Astrocyte (in vitro differentiated cells and primary cell): Measurements from ENCODE around the gene NPC1L1.

Experiments used
- EZH2 ChIP-seq: IDR thresholded peaks from 2 replicates; pipeline ENCODE4 v1.6.1; 2012; ENCODE audit warnings: mild to moderate bottlenecking, low read length, inconsistent platforms; ENCODE audit not compliant: insufficient read depth
- TF ChIP-seq, protein P1 (sequence below): IDR thresholded peaks from 2 replicates; pipeline ENCODE4 v1.5.1; 2011; ENCODE audit warnings: low read depth, mild to moderate bottlenecking, inconsistent platforms, low read length, moderate library complexity; ENCODE audit not compliant: insufficient read depth

DNA sequence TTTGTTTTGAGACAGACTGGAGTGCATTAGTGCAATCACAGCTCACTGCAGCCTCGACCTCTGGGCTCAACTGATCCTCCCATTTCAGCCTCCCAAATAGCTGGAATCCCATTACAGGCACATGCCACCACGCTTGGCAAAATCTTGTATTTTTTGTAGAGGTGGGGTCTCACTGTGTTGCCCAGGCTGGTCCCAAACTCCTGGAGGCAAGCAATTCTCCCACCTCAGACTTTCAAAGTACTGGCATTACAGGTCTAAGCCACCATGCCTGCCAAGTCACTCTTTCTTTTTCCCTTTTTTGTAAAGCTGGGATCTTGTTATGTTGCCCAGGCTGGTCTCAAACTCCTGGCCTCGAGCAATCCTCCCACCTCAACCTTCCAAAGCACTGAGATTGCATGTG, 8.3 kb upstream of the NPC1L1 start:
- TF ChIP-seq, protein P1, sequence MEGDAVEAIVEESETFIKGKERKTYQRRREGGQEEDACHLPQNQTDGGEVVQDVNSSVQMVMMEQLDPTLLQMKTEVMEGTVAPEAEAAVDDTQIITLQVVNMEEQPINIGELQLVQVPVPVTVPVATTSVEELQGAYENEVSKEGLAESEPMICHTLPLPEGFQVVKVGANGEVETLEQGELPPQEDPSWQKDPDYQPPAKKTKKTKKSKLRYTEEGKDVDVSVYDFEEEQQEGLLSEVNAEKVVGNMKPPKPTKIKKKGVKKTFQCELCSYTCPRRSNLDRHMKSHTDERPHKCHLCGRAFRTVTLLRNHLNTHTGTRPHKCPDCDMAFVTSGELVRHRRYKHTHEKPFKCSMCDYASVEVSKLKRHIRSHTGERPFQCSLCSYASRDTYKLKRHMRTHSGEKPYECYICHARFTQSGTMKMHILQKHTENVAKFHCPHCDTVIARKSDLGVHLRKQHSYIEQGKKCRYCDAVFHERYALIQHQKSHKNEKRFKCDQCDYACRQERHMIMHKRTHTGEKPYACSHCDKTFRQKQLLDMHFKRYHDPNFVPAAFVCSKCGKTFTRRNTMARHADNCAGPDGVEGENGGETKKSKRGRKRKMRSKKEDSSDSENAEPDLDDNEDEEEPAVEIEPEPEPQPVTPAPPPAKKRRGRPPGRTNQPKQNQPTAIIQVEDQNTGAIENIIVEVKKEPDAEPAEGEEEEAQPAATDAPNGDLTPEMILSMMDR: no peak
- TF ChIP-seq EZH2: no peak
